ENCODE data around the gene CNBP. TPM values are rescaled to one million over a fixed set of nuclear protein-coding genes. Genes with fewer than 3 reads are reported as not detected.

The CNBP gene
- total and polyA plus RNA-seq, 2 of the 13 experiments (the other 11 are each of a cell fraction or from before 2014, with no cell fraction given), result 282 to 354 TPM

DNA sequence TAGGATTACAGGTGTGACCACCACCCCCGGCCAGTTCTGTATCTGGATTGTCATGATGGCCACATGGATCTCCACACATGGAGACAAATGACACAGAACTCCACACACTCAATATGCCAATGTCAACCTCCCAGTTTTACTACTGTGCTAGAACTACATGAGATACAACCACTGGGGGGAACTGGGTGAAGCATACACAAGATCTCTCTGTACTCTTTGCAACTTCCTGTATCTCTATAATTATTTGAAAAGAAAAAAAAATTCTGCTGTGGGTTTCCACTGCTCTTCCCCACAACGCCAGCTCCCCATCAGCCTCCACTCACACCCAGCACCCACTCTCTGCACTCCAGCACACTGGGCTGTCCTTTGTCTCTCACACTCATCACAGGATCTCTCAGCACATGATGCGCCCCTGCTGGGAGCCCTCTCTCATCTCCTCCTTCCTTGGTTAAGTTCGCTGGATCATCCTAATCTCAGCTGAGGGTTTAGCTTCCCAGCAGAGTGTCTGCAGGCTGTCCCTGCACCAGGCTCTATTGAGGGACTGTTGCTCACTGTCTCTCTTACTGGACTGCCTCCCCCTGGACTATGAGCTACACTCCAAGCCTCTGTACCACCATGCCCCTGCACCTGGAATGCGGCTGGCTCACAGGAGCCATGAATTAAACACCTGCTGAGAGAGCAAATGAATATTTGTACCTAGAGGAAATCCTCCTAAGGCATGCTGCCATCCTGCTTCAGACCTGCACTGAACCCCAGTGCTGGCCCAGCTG, 51.4 kb downstream of the CNBP start:
- in situ Hi-C loops (cut with HindIII; ENCODE audit: extremely low pct_ligation_motif_present, low pct_unique_long_range_greater_than_20kb), result no loop called here
- Histone ChIP-seq H3K79me2 (ENCODE audit: insufficient read depth, low read length) (no peaks in the 10 kb centered on the region), H3K4me1 (ENCODE audit: insufficient read depth, low read length) (no peaks in the 10 kb centered on the region), H4K20me1 (ENCODE audit: insufficient read depth, low read length) (no peaks in the 10 kb centered on the region), H3K4me2 (ENCODE audit: low read depth, low read length) (no peak overlapping the region), H3K27ac (ENCODE audit: extremely low read length, insufficient read depth, low read length) (no peak overlapping the region), H3K9me3 (ENCODE audit: low read length) (no peaks in the 10 kb centered on the region), H3K27me3 (ENCODE audit: control insufficient read depth in 1 of 2, insufficient read depth in 2 of 2, low read length in 2 of 2) (no peaks in the 10 kb centered on the region), H3K9ac (ENCODE audit: insufficient read depth, low read depth, low read length) (no peak overlapping the region), H3K36me3 (replicated peaks in 1 of 2; ENCODE audit: control insufficient read depth in 1 of 2, insufficient read depth in 2 of 2, low read length in 2 of 2) (peaks cover 19 to 50% of the 10 kb centered on the region in 2 experiments), H2AFZ (ENCODE audit: low read length) (no peak overlapping the region), H3K4me3 (replicated peaks in 1 of 3; ENCODE audit: insufficient read depth in 1 of 3, low read depth in 2 of 3, low read length in 3 of 3) (no peak overlapping the region)
- no TSS peak for BruUV-seq (replicated peaks)
- intact Hi-C loops (cut with micrococcal nuclease; ENCODE audit: unreplicated experiment), result no loop called here
- FAIRE-seq (no peak), ATAC-seq (0 out of 3 replicates have a peak, but pooled peaks have one; percentile 23), DNase-seq (ENCODE audit: low spot score) (no peak)
- ChIA-PET POLR2A (interaction anchor here (3.4 kb wide), 1 partner anchor 10 kb away, joined by 22 read pairs; the partner anchor contains the start of gene RAB43), CTCF (ENCODE audit: low intra/inter-chr PET ratio, low total read pairs) (no interaction called here)
- 93% methylated on average over 5 of the region's 5 CpGs for WGBS (ENCODE audit: low lambda C conversion rate)
- TF ChIP-seq SALL2 (CRISPR knock-in tag; IDR thresholded peaks at IDR 0.05) (no peak), LRRFIP1 (CRISPR knock-in tag; conservative IDR thresholded peaks at IDR 0.05) (no peak), MED13 (CRISPR knock-in tag; IDR thresholded peaks at IDR 0.05) (no peak), ZNF563 (CRISPR knock-in tag; IDR thresholded peaks at IDR 0.05) (no peak), CENPBD1 (CRISPR knock-in tag; IDR thresholded peaks at IDR 0.05; ENCODE audit: borderline replicate concordance, low read depth) (no peak), EEA1 (CRISPR knock-in tag; IDR thresholded peaks at IDR 0.05; ENCODE audit: borderline replicate concordance) (no peak), ATF1 (CRISPR knock-in tag; IDR thresholded peaks at IDR 0.05) (no peak), ZNF17 (CRISPR knock-in tag; IDR thresholded peaks at IDR 0.05) (no peak), ZNF205 (CRISPR knock-in tag; IDR thresholded peaks at IDR 0.05) (no peak), ZNF296 (CRISPR knock-in tag; conservative IDR thresholded peaks at IDR 0.05) (no peak), ATF7-NPFF (CRISPR knock-in tag; IDR thresholded peaks at IDR 0.05; ENCODE audit: low read depth) (no peak)
- TF ChIP-seq, protein P1, sequence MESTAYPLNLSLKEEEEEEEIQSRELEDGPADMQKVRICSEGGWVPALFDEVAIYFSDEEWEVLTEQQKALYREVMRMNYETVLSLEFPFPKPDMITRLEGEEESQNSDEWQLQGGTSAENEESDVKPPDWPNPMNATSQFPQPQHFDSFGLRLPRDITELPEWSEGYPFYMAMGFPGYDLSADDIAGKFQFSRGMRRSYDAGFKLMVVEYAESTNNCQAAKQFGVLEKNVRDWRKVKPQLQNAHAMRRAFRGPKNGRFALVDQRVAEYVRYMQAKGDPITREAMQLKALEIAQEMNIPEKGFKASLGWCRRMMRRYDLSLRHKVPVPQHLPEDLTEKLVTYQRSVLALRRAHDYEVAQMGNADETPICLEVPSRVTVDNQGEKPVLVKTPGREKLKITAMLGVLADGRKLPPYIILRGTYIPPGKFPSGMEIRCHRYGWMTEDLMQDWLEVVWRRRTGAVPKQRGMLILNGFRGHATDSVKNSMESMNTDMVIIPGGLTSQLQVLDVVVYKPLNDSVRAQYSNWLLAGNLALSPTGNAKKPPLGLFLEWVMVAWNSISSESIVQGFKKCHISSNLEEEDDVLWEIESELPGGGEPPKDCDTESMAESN (CRISPR knock-in tag; conservative IDR thresholded peaks at IDR 0.05), result no peak
- TF ChIP-seq, protein P2, sequence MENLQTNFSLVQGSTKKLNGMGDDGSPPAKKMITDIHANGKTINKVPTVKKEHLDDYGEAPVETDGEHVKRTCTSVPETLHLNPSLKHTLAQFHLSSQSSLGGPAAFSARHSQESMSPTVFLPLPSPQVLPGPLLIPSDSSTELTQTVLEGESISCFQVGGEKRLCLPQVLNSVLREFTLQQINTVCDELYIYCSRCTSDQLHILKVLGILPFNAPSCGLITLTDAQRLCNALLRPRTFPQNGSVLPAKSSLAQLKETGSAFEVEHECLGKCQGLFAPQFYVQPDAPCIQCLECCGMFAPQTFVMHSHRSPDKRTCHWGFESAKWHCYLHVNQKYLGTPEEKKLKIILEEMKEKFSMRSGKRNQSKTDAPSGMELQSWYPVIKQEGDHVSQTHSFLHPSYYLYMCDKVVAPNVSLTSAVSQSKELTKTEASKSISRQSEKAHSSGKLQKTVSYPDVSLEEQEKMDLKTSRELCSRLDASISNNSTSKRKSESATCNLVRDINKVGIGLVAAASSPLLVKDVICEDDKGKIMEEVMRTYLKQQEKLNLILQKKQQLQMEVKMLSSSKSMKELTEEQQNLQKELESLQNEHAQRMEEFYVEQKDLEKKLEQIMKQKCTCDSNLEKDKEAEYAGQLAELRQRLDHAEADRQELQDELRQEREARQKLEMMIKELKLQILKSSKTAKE (CRISPR knock-in tag; IDR thresholded peaks at IDR 0.05; ENCODE audit: borderline replicate concordance), result no peak
- TF ChIP-seq, protein P3, sequence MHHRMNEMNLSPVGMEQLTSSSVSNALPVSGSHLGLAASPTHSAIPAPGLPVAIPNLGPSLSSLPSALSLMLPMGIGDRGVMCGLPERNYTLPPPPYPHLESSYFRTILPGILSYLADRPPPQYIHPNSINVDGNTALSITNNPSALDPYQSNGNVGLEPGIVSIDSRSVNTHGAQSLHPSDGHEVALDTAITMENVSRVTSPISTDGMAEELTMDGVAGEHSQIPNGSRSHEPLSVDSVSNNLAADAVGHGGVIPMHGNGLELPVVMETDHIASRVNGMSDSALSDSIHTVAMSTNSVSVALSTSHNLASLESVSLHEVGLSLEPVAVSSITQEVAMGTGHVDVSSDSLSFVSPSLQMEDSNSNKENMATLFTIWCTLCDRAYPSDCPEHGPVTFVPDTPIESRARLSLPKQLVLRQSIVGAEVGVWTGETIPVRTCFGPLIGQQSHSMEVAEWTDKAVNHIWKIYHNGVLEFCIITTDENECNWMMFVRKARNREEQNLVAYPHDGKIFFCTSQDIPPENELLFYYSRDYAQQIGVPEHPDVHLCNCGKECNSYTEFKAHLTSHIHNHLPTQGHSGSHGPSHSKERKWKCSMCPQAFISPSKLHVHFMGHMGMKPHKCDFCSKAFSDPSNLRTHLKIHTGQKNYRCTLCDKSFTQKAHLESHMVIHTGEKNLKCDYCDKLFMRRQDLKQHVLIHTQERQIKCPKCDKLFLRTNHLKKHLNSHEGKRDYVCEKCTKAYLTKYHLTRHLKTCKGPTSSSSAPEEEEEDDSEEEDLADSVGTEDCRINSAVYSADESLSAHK (CRISPR knock-in tag; IDR thresholded peaks at IDR 0.05; ENCODE audit: borderline replicate concordance), result no peak

Measured in HepG2 (cell line).